Neuronal stem cell (in vitro differentiated cells): ENCODE data around the gene CCL7.

Source experiments
- DNase-seq: peaks from one replicate; pipeline ENCODE4 v3.0.0-alpha.2; 2013; ENCODE audit warnings: low spot score
- H2AFZ ChIP-seq: one replicate; pipeline ENCODE4 v1.6.1; 2013; ENCODE audit warnings: mild to moderate bottlenecking, low read length, inconsistent platforms
- H2AK5ac ChIP-seq: 2 replicates; pipeline ENCODE4 v1.6.1; 2013; ENCODE audit warnings: low read depth, mild to moderate bottlenecking, inconsistent platforms, low read length, moderate library complexity, mixed read lengths
- H2BK120ac ChIP-seq: 2 replicates; pipeline ENCODE4 v1.6.1; 2013; ENCODE audit warnings: low read depth, mild to moderate bottlenecking, inconsistent platforms, low read length, moderate library complexity, mixed read lengths
- H2BK12ac ChIP-seq: one replicate; pipeline ENCODE4 v1.6.1; 2013; ENCODE audit warnings: low read length, inconsistent platforms
- H2BK15ac ChIP-seq: 2 replicates; pipeline ENCODE4 v1.6.1; 2013; ENCODE audit warnings: mild to moderate bottlenecking, low read length, inconsistent platforms, mixed read lengths
- H2BK5ac ChIP-seq: one replicate; pipeline ENCODE4 v1.6.1; 2013; ENCODE audit warnings: inconsistent platforms, mild to moderate bottlenecking, low read length, moderate library complexity
- H3K14ac ChIP-seq: one replicate; pipeline ENCODE4 v1.6.1; 2013; ENCODE audit warnings: low read length, inconsistent platforms
- H3K18ac ChIP-seq: 2 replicates; pipeline ENCODE4 v1.6.1; 2013; ENCODE audit warnings: low read length, inconsistent platforms
- H3K23ac ChIP-seq: 2 replicates; pipeline ENCODE4 v1.6.1; 2013; ENCODE audit warnings: low read depth, mild to moderate bottlenecking, mixed read lengths, low read length, inconsistent platforms; ENCODE audit not compliant: poor library complexity
- H3K27ac ChIP-seq: replicated peaks from 3 replicates; pipeline ENCODE4 v1.5.1; 2013; ENCODE audit warnings: low read length, inconsistent platforms
- H3K27me3 ChIP-seq, 3 experiments: 2 replicates each; pipeline ENCODE4 v1.6.1; 2013; ENCODE audit warnings: low read length in 3 of 3, mild to moderate bottlenecking in 2 of 3, inconsistent platforms in 1 of 3, low read depth in 1 of 3, mixed read lengths in 1 of 3, moderate library complexity in 1 of 3; ENCODE audit not compliant: control insufficient read depth in 3 of 3, insufficient read depth in 3 of 3
- H3K36me3 ChIP-seq, 2 donors: replicated peaks in 1 of 2; 2 replicates each; pipeline ENCODE4 v1.6.1; 2013; ENCODE audit warnings: low read length in 2 of 2; ENCODE audit not compliant: control insufficient read depth in 2 of 2, insufficient read depth in 2 of 2
- H3K4ac ChIP-seq: 2 replicates; pipeline ENCODE4 v1.6.1; 2013; ENCODE audit warnings: inconsistent platforms, mild to moderate bottlenecking, low read length, moderate library complexity
- H3K4me1 ChIP-seq, 2 donors: 1 replicate in 1 of 2; 2 replicates in 1 of 2; pipeline ENCODE4 v1.6.1; 2013; ENCODE audit warnings: low read length in 2 of 2, low read depth in 1 of 2; ENCODE audit not compliant: control insufficient read depth in 2 of 2, insufficient read depth in 1 of 2
- H3K4me2 ChIP-seq: one replicate; pipeline ENCODE4 v1.6.1; 2013; ENCODE audit warnings: mild to moderate bottlenecking, low read length, inconsistent platforms; ENCODE audit not compliant: insufficient read depth, poor library complexity, severe bottlenecking
- H3K4me3 ChIP-seq, 2 donors: 2 replicates each; pipeline ENCODE4 v1.5.1; 2013; ENCODE audit warnings: low read length in 2 of 2, mild to moderate bottlenecking in 2 of 2, inconsistent platforms in 1 of 2, moderate library complexity in 1 of 2
- H3K79me1 ChIP-seq: one replicate; pipeline ENCODE4 v1.6.1; 2013; ENCODE audit warnings: low read depth, mild to moderate bottlenecking, inconsistent platforms, low read length, moderate library complexity
- H3K9ac ChIP-seq: one replicate; pipeline ENCODE4 v1.6.1; 2013; ENCODE audit warnings: mild to moderate bottlenecking, low read depth, low read length, inconsistent platforms; ENCODE audit not compliant: poor library complexity
- H3K9me3 ChIP-seq, 2 donors: replicated peaks in 1 of 2; 2 replicates each; pipeline versions ENCODE3 to v1.6.1; 2013; ENCODE audit warnings: low read length in 2 of 2, mild to moderate bottlenecking in 2 of 2, inconsistent platforms in 1 of 2, low read depth in 1 of 2, mixed read lengths in 1 of 2, moderate library complexity in 1 of 2; ENCODE audit not compliant: control insufficient read depth in 2 of 2, insufficient read depth in 1 of 2
- H4K8ac ChIP-seq: one replicate; pipeline ENCODE4 v1.6.1; 2013; ENCODE audit warnings: low read depth, mild to moderate bottlenecking, inconsistent platforms, low read length, moderate library complexity
- H4K91ac ChIP-seq: one replicate; pipeline ENCODE4 v1.6.1; 2013; ENCODE audit warnings: low read length, low read depth, mild to moderate bottlenecking, inconsistent platforms; ENCODE audit not compliant: poor library complexity
- WGBS, 2 donors: extraction: QIAGEN DNeasy Blood & Tissue Kit; methylation state at CpG; one replicate each; pipeline ENCODE4 v1.1.7; 2013; ENCODE audit warnings: missing lambda C conversion rate in 2 of 2, mixed read lengths in 1 of 2; ENCODE audit not compliant: insufficient read length in 2 of 2, insufficient replicate concordance in 1 of 2; ENCODE audit errors: extremely low coverage in 2 of 2; 5-methylcytosine and 5-hydroxymethylcytosine counted together

Gene CCL7

DNA sequence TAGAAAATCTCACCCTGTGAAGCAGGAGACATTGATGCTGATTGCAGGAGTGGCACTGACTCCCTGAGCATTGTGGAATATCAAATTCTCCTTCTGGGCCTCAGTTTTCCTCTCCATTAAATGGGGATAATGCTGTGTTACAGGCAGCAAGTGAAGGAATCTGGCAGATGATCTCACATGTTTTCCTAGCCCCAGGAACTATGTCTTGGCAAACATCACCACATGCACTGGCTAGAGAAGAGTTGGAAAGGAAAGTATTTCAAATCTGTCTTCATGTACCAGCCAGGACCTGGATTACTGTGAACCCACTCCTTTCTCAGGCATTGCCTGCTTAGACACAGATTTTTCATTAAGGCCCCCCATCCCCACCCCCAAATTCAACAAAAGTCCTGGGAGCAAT, 35.6 kb downstream of the CCL7 start:
- no peak for DNase-seq
- no peak overlapping the region for H4K91ac ChIP-seq
- no peaks in the 10 kb centered on the region for H3K27me3 ChIP-seq
- no peak overlapping the region for H3K14ac ChIP-seq
- H2BK12ac ChIP-seq: no peak overlapping the region
- no peak overlapping the region for H2AFZ ChIP-seq
- H3K9me3 ChIP-seq: no peaks in the 10 kb centered on the region
- H3K79me1 ChIP-seq: no peaks in the 10 kb centered on the region
- H3K4ac ChIP-seq: no peak overlapping the region
- H3K9ac ChIP-seq: no peak overlapping the region
- H2BK5ac ChIP-seq: no peak overlapping the region
- no peaks in the 10 kb centered on the region for H3K36me3 ChIP-seq
- H3K23ac ChIP-seq: no peak overlapping the region
- no peak overlapping the region for H3K18ac ChIP-seq
- H2AK5ac ChIP-seq: no peak overlapping the region
- H3K4me3 ChIP-seq: no peak overlapping the region
- H3K27ac ChIP-seq: no peak overlapping the region
- H4K8ac ChIP-seq: no peak overlapping the region
- no peak overlapping the region for H3K4me2 ChIP-seq
- no peak overlapping the region for H2BK120ac ChIP-seq
- no peaks in the 10 kb centered on the region for H3K4me1 ChIP-seq
- H2BK15ac ChIP-seq: no peak overlapping the region

DNA sequence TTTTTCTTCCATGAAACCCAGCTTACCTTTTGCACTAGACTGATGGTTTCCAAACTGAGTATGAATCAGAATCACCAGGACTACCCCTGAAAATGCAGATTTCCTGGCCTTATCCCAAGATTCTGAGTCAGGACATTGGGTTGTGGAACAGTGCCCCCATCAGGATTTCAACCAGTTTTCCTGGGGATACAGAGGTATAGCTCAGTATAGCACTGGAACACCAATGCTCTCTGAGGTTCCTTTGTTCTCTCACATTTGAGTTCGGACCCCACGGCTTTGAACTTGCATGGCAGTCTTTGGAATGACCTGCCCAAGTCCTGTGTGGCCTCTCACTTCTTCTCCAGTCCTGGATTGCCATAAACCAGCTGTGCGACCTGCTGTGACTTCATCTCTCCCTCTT, 36.4 kb downstream of the CCL7 start:
- Histone ChIP-seq H2BK5ac (no peak overlapping the region), H3K4ac (no peak overlapping the region), H3K4me2 (no peak overlapping the region), H4K8ac (no peak overlapping the region), H2AK5ac (no peak overlapping the region), H2BK15ac (no peak overlapping the region), H3K14ac (no peak overlapping the region), H2BK12ac (no peak overlapping the region), H3K27ac (no peak overlapping the region), H3K36me3 (no peaks in the 10 kb centered on the region), H2AFZ (no peak overlapping the region), H3K23ac (no peak overlapping the region), H2BK120ac (no peak overlapping the region), H3K18ac (no peak overlapping the region), H3K9me3 (no peaks in the 10 kb centered on the region), H3K27me3 (no peaks in the 10 kb centered on the region), H3K4me3 (no peak overlapping the region), H4K91ac (no peak overlapping the region), H3K79me1 (no peaks in the 10 kb centered on the region), H3K9ac (no peak overlapping the region), H3K4me1 (no peaks in the 10 kb centered on the region)
- WGBS, 2 donors: no CpG with 5 or more reads among the region's 3 CpGs
- DNase-seq: no peak

DNA sequence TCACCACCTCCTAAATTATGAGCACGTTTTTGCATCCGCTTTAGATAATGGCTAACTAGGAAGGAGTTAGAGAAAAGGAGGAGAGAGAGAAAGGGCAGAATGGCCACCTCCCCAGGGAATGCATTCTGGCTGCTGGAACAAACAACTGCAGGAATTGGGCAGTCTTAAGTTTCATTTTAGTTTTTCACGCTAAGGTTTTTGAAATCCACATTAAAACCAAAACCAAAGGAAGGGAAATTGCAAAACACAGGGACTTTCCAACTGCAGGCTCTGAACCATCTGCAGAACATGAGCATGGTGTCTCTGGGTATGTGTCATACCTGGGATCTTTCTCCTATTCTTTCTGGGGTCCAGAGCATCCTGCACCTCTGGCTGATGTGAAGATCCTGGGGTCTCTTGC, 37.1 kb downstream of the CCL7 start:
- Histone ChIP-seq H3K9ac (no peak overlapping the region), H3K14ac (no peak overlapping the region), H2AK5ac (no peak overlapping the region), H3K23ac (no peak overlapping the region), H3K79me1 (no peaks in the 10 kb centered on the region), H4K8ac (no peak overlapping the region), H2BK12ac (no peak overlapping the region), H3K36me3 (no peaks in the 10 kb centered on the region), H3K27me3 (no peaks in the 10 kb centered on the region), H2BK120ac (no peak overlapping the region), H3K27ac (no peak overlapping the region), H4K91ac (no peak overlapping the region), H3K4me3 (no peak overlapping the region), H2AFZ (no peak overlapping the region), H2BK5ac (no peak overlapping the region), H2BK15ac (no peak overlapping the region), H3K9me3 (no peaks in the 10 kb centered on the region), H3K4me1 (no peaks in the 10 kb centered on the region), H3K18ac (no peak overlapping the region), H3K4me2 (no peak overlapping the region), H3K4ac (no peak overlapping the region)
- no peak for DNase-seq
- no CpG with 5 or more reads among the region's 3 CpGs for WGBS, 2 donors

DNA sequence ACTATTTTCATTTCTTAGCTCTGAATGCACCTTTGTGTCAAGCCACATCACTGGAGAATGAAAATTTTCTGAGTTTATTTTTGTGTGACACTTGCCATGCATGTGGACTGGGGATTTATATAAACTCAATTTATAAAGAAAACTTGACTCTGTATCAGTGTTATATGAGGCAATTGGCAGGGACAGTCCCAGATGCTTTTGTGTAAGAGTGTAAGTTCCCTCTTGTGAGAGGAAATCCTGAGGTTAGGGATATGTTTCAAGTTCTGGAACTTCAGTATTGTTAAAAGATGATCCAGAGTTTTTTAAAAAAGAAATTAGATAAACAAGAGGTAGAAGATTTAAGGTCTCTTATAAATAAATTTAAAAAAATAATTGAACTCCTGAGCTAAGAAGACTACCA, 38.4 kb downstream of the CCL7 start:
- no peak overlapping the region for H2AK5ac ChIP-seq
- H3K4ac ChIP-seq: no peak overlapping the region
- H3K36me3 ChIP-seq: no peaks in the 10 kb centered on the region
- H3K14ac ChIP-seq: no peak overlapping the region
- H4K91ac ChIP-seq: no peak overlapping the region
- H3K9me3 ChIP-seq: no peaks in the 10 kb centered on the region
- no peak overlapping the region for H4K8ac ChIP-seq
- no peak overlapping the region for H2BK5ac ChIP-seq
- no peak overlapping the region for H3K4me2 ChIP-seq
- no peak overlapping the region for H2BK15ac ChIP-seq
- no peak overlapping the region for H2BK12ac ChIP-seq
- no peaks in the 10 kb centered on the region for H3K4me1 ChIP-seq
- no peak for DNase-seq
- H3K4me3 ChIP-seq: no peak overlapping the region
- no peak overlapping the region for H3K18ac ChIP-seq
- no peaks in the 10 kb centered on the region for H3K27me3 ChIP-seq
- no peak overlapping the region for H2BK120ac ChIP-seq
- no peak overlapping the region for H3K27ac ChIP-seq
- no peak overlapping the region for H2AFZ ChIP-seq
- no peak overlapping the region for H3K23ac ChIP-seq
- no peak overlapping the region for H3K9ac ChIP-seq
- no peaks in the 10 kb centered on the region for H3K79me1 ChIP-seq
